ENCODE results near the gene AK9.
A peak's percentile ranks its signal among the peaks of the same experiment; 100 is the strongest.

The AK9 gene

GRCh38 chr6:109460161-109460829 is 230.7 kb downstream of the AK9 start:
- in situ Hi-C loops (cut with HindIII; ENCODE audit: low sequenced_read_pairs) = no loop called here
- no peak for TF ChIP-seq CTCF (IDR thresholded peaks at IDR 0.05; ENCODE audit: low read depth, low read length, missing control alignments)
- no peak for DNase-seq (ENCODE audit: low read depth)
- no peak overlapping the region for H3K4me3 ChIP-seq (ENCODE audit: low read depth, low read length)

- H3K4me3 ChIP-seq (ENCODE audit: low read depth, low read length) = no peak overlapping the region
- in situ Hi-C loops (cut with HindIII; ENCODE audit: low sequenced_read_pairs) = no loop called here
- DNase-seq (ENCODE audit: low read depth) = no peak
- TF ChIP-seq CTCF (IDR thresholded peaks at IDR 0.05; ENCODE audit: low read depth, low read length, missing control alignments) = no peak
Measured at GRCh38 chr6:109458774-109459531, 232.0 kb downstream of the AK9 start.

- H3K4me3 ChIP-seq (ENCODE audit: low read depth, low read length) = no peak overlapping the region
- DNase-seq (ENCODE audit: low read depth) = no peak
- no peak for TF ChIP-seq CTCF (IDR thresholded peaks at IDR 0.05; ENCODE audit: low read depth, low read length, missing control alignments)
- in situ Hi-C loops (cut with HindIII; ENCODE audit: low sequenced_read_pairs) = no loop called here
Measured at GRCh38 chr6:109457562-109457996, 233.4 kb downstream of the AK9 start.

- TF ChIP-seq CTCF (IDR thresholded peaks at IDR 0.05; ENCODE audit: low read depth, low read length, missing control alignments) = no peak
- H3K4me3 ChIP-seq (ENCODE audit: low read depth, low read length) = peak overlapping the region; percentile 70
- DNase-seq (ENCODE audit: low read depth) = no peak
- in situ Hi-C loops (cut with HindIII; ENCODE audit: low sequenced_read_pairs) = no loop called here
Measured at GRCh38 chr6:109456710-109457561, 234.1 kb downstream of the AK9 start.

- no peak for TF ChIP-seq CTCF (IDR thresholded peaks at IDR 0.05; ENCODE audit: low read depth, low read length, missing control alignments)
- in situ Hi-C loops (cut with HindIII; ENCODE audit: low sequenced_read_pairs) = no loop called here
- no peak for DNase-seq (ENCODE audit: low read depth)
- peak overlapping the region; percentile 70 for H3K4me3 ChIP-seq (ENCODE audit: low read depth, low read length)
Measured at GRCh38 chr6:109456111-109456583, 234.9 kb downstream of the AK9 start.

GRCh38 chr6:109455437-109456110 is 235.4 kb downstream of the AK9 start, which contains the start of gene MICAL1:
MICAL1 (minus strand) TSS chr6:109455772; CDS start chr6:109454196, 1,576 bp downstream.
- in situ Hi-C loops (cut with HindIII; ENCODE audit: low sequenced_read_pairs) = no loop called here
- peak; percentile 39 for TF ChIP-seq CTCF (IDR thresholded peaks at IDR 0.05; ENCODE audit: low read depth, low read length, missing control alignments)
- H3K4me3 ChIP-seq (ENCODE audit: low read depth, low read length) = peak within 1 kb of the TSS; percentile 70
- no peak for DNase-seq (ENCODE audit: low read depth)

Data from astrocyte of the cerebellum (primary cell).